ENCODE measurements around the gene ZNF768.
A peak's percentile ranks its signal among the peaks of the same experiment; 100 is the strongest.
"Not testable (repeated sequence)": the region's sequence is repeated elsewhere in the genome, so short reads cannot be mapped to it uniquely, and the experiment has no call there.

Gene ZNF768

DNA sequence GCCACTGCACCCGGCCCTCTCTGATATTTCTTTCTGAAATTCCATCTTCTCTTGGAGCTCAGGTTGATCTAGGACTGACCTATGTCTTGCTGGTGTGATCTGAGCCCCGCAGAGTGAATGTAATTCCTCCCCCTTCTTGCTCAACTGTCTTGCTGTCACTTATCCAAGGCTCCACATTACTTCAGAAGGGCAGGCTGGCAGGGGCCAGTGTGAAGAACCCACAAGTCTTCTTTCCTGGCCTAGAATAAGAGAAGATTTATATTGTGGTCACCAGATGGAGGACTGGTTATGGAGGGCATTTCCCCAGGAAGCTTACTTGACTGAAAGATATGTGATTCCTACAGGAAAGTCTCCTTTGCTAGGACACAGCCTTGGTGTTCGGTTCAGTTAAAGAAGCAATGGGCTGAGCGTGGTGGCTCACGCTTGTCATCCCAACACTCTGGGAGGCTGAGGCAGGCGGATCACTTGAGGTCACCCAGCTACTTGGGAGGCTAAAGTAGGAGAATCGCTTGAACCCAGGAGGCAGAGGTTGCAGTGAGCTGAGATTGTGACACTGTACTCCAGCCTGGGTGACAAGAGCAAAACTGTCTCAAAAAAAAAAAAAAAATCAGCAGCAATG lies 40.4 kb downstream of the ZNF768 start:
- H3K27ac Mint-ChIP-seq, result peak overlapping the region; percentile 84
- H3K27me3 Mint-ChIP-seq, result no peaks in the 10 kb centered on the region
- DNase-seq, result no peak
- H3K36me3 Mint-ChIP-seq (ENCODE audit: low read depth), result peaks cover 100% of the 10 kb centered on the region
- H3K4me3 Mint-ChIP-seq, result no peak overlapping the region
- no peaks in the 10 kb centered on the region for H3K9me3 Mint-ChIP-seq
- H3K4me1 Mint-ChIP-seq (ENCODE audit: low read depth), result peaks cover 58% of the 10 kb centered on the region

DNA sequence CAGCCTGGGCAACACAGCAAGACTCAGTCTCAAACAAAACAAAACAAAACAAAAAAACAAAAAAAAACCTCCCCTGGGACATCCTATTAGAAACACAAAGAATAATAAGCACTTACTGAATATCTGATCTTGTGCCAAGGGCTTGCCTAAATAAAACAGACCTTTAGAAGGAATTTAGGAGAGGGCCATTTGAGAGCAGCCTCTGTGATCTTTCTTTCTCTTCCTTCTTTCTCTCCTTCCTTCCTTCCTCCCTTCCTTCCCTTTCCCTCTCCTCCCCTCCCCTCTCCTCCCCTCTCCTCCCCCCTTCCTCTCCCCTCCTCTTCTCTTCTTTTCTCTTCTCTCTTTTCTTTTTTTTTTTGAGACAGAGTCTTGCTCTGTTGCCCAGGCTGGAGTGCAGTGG lies 41.5 kb downstream of the ZNF768 start:
- peaks cover 99% of the 10 kb centered on the region for H3K36me3 Mint-ChIP-seq (ENCODE audit: low read depth)
- H3K9me3 Mint-ChIP-seq, result no peaks in the 10 kb centered on the region
- peaks cover 59% of the 10 kb centered on the region for H3K4me1 Mint-ChIP-seq (ENCODE audit: low read depth)
- H3K27ac Mint-ChIP-seq, result peak overlapping the region; percentile 69
- H3K27me3 Mint-ChIP-seq, result no peaks in the 10 kb centered on the region
- DNase-seq, result no peak
- H3K4me3 Mint-ChIP-seq, result no peak overlapping the region

DNA sequence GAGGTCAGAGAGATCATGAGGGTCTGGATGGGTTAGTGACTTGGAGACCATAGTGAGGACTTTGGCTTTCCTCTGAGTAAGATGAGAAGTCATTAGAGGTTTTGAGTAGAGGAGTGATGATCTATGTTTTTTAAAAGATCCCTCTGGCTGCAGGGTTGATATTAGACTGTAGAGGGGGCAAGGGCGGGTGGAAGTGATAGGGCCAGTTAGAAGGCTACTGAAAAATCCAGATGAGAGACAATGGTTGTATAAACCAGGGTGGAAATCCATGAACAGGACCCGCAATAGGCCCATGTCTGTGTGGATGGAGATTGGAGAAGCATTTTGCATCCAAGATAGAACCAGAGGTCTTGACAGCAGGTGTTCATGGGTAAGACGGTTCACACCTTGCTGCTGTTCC lies 44.0 kb downstream of the ZNF768 start:
- Mint-ChIP-seq H3K4me3 (no peak overlapping the region), H3K27me3 (no peaks in the 10 kb centered on the region), H3K4me1 (ENCODE audit: low read depth) (peaks cover 55% of the 10 kb centered on the region), H3K36me3 (ENCODE audit: low read depth) (peaks cover 99% of the 10 kb centered on the region), H3K9me3 (no peaks in the 10 kb centered on the region), H3K27ac (peak overlapping the region; percentile 59)
- DNase-seq, result no peak

DNA sequence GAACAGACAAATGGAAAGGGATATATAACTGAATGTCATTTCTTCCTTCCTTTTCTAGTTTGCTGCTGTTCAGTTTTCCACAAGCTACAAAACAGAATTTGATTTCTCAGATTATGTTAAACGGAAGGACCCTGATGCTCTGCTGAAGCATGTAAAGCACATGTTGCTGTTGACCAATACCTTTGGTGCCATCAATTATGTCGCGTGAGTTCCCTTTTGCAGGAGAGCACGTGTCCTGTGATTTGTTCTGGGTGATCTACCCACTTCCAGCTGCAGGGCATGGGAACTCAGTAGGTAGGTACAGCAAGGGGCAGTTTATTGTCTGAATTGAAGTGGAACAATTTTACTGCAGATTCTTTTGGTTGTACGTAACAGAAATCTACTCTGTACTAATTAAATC lies 45.0 kb downstream of the ZNF768 start:
- no peaks in the 10 kb centered on the region for H3K27me3 Mint-ChIP-seq
- peak overlapping the region; percentile 59 for H3K27ac Mint-ChIP-seq
- no peaks in the 10 kb centered on the region for H3K9me3 Mint-ChIP-seq
- H3K36me3 Mint-ChIP-seq (ENCODE audit: low read depth), result peaks cover 98% of the 10 kb centered on the region
- peaks cover 60% of the 10 kb centered on the region for H3K4me1 Mint-ChIP-seq (ENCODE audit: low read depth)
- H3K4me3 Mint-ChIP-seq, result no peak overlapping the region
- DNase-seq, result no peak

DNA sequence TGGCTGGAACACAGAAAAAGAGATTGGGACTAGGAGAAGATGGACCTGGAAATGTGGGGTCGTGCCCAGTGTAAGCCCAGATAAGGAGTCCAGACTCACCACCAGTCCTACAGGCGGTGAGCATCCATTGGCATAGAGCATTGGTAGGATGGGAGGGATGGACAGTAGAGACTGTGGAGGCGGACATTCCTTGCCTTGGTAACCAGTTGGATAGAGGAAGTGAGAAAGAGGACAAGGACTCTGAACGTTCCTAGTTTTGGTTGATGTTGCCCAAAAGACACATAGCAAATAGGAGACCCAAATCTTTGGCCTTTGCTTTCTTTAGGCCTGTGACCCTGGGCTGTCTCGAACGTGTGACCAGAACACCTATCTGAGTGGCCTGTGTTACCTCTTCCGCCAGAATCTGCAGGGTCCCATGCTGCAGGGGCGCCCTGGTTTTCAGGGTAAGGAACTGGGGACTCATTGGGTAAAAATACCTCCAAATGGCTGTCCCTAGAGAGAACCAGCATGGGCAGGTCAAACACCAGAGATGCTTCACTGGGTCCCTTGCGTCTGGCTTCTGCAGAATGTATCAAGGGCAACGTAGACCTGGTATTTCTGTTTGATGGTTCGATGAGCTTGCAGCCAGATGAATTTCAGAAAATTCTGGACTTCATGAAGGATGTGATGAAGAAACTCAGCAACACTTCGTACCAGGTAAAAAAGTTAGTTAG lies 47.4 kb downstream of the ZNF768 start:
- Mint-ChIP-seq H3K4me1 (ENCODE audit: low read depth) (peaks cover 68% of the 10 kb centered on the region), H3K4me3 (no peak overlapping the region)

DNA sequence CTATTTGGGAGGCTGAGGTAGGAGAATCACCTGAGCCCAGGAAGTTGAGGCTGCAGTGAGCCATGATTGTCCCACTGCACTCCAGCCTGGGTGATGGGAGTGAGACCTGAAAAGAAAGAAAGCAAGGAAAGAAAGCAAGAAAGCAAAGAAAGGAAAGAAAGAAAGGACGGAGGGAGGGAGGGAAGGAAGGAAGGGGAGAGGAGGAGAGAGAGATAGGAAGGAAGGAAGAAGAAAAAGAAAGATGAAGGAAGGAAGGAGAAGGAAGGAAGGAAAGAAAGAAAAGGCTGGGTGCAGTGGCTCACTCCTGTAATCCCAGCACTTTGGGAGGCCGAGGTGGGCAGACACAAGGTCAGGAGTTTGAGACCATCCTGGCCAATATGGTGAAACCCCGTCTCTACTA lies 48.6 kb downstream of the ZNF768 start:
- not testable (repeated sequence) for H3K27me3 Mint-ChIP-seq, H3K9me3 Mint-ChIP-seq, H3K4me3 Mint-ChIP-seq, DNase-seq
- peak overlapping the region; percentile 85 for H3K27ac Mint-ChIP-seq
- H3K36me3 Mint-ChIP-seq (ENCODE audit: low read depth), result peaks cover 97% of the 10 kb centered on the region
- peaks cover 65% of the 10 kb centered on the region for H3K4me1 Mint-ChIP-seq (ENCODE audit: low read depth)

More for the DNA sequence above, 47.4 kb downstream of the ZNF768 start:
- Mint-ChIP-seq H3K27ac (peak overlapping the region; percentile 79), H3K36me3 (ENCODE audit: low read depth) (peaks cover 97% of the 10 kb centered on the region), H3K9me3 (no peaks in the 10 kb centered on the region), H3K27me3 (no peaks in the 10 kb centered on the region)
- DNase-seq, result no peak

DNA sequence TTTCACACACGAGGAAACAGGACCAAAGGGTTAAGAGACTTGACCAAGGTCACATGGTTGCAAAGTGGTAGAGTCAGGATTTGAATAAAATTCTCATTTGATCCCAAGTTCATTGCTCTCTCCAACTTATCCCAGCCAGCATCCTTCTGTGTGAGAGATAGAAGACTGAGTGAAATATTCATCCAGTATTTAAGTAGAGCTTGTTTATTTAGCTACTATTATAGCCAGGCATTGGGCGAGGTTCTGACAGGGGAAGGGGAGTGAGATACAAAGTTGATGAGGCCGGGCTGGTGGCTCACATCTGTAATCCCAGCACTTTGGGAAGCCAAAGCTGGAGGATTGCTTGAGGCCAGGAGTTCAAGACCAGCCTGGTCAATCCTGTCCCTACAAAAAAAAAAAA lies 49.4 kb downstream of the ZNF768 start:
- Mint-ChIP-seq H3K9me3 (no peaks in the 10 kb centered on the region), H3K4me3 (no peak overlapping the region), H3K27me3 (no peaks in the 10 kb centered on the region), H3K36me3 (ENCODE audit: low read depth) (peaks cover 92% of the 10 kb centered on the region), H3K27ac (peak overlapping the region; percentile 85), H3K4me1 (ENCODE audit: low read depth) (peaks cover 67% of the 10 kb centered on the region)
- DNase-seq, result no peak

DNA sequence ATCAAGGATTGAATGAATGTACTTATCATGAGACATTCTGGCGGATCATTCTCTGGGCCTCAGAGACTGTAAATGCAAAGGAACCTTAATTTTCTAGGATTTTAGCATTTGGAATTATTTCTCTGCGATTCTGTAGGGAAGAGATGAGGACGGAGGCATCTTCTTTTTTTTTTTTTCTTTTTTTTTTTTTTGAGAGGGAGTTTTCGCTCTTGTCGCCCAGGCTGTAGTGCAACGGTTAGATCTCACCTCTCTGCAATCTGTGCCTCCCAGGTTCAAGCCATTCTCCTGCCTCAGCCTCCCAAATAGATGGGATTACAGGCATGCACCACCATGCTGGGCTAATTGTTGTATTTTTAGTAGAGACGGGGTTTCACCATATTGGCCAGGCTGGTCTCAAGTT lies 51.7 kb downstream of the ZNF768 start:
- Mint-ChIP-seq H3K36me3 (ENCODE audit: low read depth) (peaks cover 70% of the 10 kb centered on the region), H3K4me1 (ENCODE audit: low read depth) (peaks cover 70% of the 10 kb centered on the region), H3K4me3 (peak overlapping the region; percentile 94), H3K9me3 (no peaks in the 10 kb centered on the region), H3K27me3 (no peaks in the 10 kb centered on the region), H3K27ac (peak overlapping the region; percentile 83)
- DNase-seq, result no peak

DNA sequence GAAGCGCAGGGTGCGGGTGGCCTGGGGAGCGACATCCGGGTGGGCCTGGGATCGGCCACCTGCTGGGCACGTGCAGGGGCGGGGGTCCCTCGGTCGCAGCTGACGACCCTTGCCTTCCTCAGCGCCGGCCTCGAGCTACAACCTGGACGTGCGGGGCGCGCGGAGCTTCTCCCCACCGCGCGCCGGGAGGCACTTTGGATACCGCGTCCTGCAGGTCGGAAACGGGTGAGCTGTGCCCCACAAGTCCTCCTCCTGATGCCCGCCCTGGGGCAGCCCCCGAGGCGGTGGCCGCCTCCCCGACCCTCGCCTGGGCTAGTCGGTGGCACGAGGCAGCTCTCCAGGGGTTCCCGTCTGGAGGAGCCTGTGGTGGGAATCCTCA lies 52.3 kb downstream of the ZNF768 start:
- H3K4me1 Mint-ChIP-seq (ENCODE audit: low read depth), result peaks cover 73% of the 10 kb centered on the region
- no peaks in the 10 kb centered on the region for H3K9me3 Mint-ChIP-seq
- peak overlapping the region; percentile 94 for H3K4me3 Mint-ChIP-seq
- peaks cover 64% of the 10 kb centered on the region for H3K36me3 Mint-ChIP-seq (ENCODE audit: low read depth)
- peak overlapping the region; percentile 92 for H3K27ac Mint-ChIP-seq
- DNase-seq, result peak; percentile 56
- no peaks in the 10 kb centered on the region for H3K27me3 Mint-ChIP-seq

Data from activated T-cell treated with anti-CD3 and anti-CD28 coated beads, Interleukin-2, amount 50 U/mL, for 24 hours (primary cell).